ENCODE data around the gene COX19. TPM values are rescaled to one million over a fixed set of nuclear protein-coding genes. Genes with fewer than 3 reads are reported as not detected.
"Not testable (repeated sequence)": the region's sequence is repeated elsewhere in the genome, so short reads cannot be mapped to it uniquely, and the experiment has no call there.

COX19 gene
- total and polyA plus RNA-seq, 2 donors from 2014 or later = 4.8 to 14.7 TPM

DNA sequence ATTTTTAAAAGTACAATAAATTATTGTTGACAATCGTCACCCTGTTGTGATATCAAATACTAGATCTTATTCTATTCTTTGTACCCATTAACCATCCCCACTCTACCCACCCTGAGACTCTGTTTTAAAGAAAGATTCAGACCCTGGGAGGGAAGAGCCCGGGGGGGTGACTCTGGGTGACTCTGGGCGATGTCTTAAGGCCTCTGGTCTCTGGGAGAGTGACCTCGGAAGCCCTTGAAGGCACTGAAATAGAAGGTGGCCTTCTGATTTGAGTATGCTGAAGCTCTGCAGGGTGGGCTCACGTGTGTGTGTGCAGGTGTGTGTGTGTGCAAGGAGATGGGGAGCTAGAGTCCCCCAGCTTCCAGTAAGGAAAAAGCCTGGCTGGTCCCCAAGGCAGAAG is 30.6 kb downstream of the COX19 start:
- Histone ChIP-seq H3K36me3 (ENCODE audit: control insufficient read depth in 2 of 3, insufficient read depth in 3 of 3, low read length in 3 of 3) (no peaks in the 10 kb centered on the region), H3K27me3 (ENCODE audit: control insufficient read depth, insufficient read depth, low read length) (no peaks in the 10 kb centered on the region), H3K9me3 (ENCODE audit: control insufficient read depth in 2 of 3, insufficient read depth in 1 of 3, low read length in 3 of 3) (peaks cover 0 to 6% (median 0%) of the 10 kb centered on the region in 3 donors), H3K9ac (ENCODE audit: low read length in 3 of 3) (peak overlapping the region in 1 of 3 donors; percentile 67), H3K27ac (ENCODE audit: low read depth in 2 of 2, low read length in 2 of 2) (peak overlapping the region; percentile 95 to 96), H3K4me1 (ENCODE audit: control insufficient read depth in 2 of 3, insufficient read depth in 2 of 3, low read depth in 1 of 3, low read length in 3 of 3) (peaks cover 0 to 10% (median 0%) of the 10 kb centered on the region in 3 donors), H3K4me3 (ENCODE audit: low read length in 3 of 3) (no peak overlapping the region)
- DNase-seq (no peak), FAIRE-seq (no peak)
- intact Hi-C loops (cut with DNase I) = no loop called here
- TF ChIP-seq, protein P1, sequence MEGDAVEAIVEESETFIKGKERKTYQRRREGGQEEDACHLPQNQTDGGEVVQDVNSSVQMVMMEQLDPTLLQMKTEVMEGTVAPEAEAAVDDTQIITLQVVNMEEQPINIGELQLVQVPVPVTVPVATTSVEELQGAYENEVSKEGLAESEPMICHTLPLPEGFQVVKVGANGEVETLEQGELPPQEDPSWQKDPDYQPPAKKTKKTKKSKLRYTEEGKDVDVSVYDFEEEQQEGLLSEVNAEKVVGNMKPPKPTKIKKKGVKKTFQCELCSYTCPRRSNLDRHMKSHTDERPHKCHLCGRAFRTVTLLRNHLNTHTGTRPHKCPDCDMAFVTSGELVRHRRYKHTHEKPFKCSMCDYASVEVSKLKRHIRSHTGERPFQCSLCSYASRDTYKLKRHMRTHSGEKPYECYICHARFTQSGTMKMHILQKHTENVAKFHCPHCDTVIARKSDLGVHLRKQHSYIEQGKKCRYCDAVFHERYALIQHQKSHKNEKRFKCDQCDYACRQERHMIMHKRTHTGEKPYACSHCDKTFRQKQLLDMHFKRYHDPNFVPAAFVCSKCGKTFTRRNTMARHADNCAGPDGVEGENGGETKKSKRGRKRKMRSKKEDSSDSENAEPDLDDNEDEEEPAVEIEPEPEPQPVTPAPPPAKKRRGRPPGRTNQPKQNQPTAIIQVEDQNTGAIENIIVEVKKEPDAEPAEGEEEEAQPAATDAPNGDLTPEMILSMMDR (IDR thresholded peaks at IDR 0.05; ENCODE audit: borderline replicate concordance, extremely low read depth, insufficient read depth) = no peak

DNA sequence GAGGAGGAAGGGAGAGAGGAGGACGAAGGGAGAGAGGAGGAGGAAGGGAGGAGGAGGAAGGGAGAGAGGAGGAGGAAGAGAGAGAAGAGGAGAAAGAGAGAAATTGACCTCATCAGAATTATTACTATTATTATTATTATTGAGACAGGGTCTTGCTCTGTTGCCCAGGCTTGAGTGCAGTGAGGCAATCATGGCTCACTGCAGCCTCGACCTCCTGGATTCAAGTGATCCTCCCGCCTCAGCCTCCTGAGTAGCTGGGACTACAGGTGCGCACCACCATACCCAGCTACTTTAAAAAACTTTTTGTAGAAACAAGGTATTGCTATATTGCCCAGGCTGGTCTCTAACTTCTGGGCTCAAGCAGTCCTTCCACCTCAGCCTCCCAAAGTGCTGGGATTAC is 31.6 kb downstream of the COX19 start:
- peak in 2 of 5 donors; percentile 9 to 16 for DNase-seq
- H3K4me1 ChIP-seq (ENCODE audit: control insufficient read depth in 2 of 3, insufficient read depth in 2 of 3, low read depth in 1 of 3, low read length in 3 of 3); H3K9me3 ChIP-seq (ENCODE audit: control insufficient read depth in 2 of 3, insufficient read depth in 1 of 3, low read length in 3 of 3); H3K36me3 ChIP-seq (ENCODE audit: control insufficient read depth in 2 of 3, insufficient read depth in 3 of 3, low read length in 3 of 3); FAIRE-seq; H3K9ac ChIP-seq (ENCODE audit: low read length in 3 of 3); intact Hi-C loops (cut with DNase I); H3K27me3 ChIP-seq (ENCODE audit: control insufficient read depth, insufficient read depth, low read length); H3K4me3 ChIP-seq (ENCODE audit: low read length in 3 of 3); H3K27ac ChIP-seq (ENCODE audit: low read depth in 2 of 2, low read length in 2 of 2): not testable (repeated sequence)

DNA sequence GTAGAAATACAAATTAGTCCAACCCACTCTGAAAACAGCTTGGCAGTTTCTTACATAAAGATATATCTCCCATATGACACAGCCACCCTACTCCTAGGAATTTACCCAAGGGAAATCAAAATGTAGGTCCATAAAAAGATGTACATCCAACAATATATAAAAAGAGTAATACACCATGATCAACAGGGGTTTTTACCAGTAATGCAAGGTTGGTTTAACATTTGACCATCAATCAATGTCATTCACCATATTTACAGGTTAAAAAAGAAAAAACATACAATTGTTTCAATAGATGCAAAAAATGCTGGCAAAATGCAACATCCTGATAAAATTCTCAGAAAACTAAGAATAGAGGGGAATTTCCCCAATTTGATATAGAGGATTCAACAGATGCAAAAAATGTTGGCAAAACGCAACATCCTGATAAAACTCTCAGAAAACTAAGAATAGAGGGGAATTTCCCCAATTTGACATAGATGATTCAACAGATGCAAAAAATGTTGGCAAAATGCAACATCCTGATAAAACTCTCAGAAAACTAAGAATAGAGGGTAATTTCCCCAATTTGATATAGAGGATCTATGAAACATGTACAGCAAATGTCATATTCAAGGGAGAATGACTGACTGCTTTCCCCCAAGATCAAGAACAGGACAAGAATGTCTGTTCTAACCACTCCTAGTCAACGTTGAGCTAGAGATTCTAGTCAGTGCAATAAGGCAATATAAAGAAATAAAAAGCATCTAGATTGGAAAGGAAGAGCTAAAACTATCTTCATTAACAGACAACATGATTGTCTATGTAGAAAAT is 34.5 kb downstream of the COX19 start:
- peaks cover 0 to 4% (median 0%) of the 10 kb centered on the region in 3 donors for H3K4me1 ChIP-seq (ENCODE audit: control insufficient read depth in 2 of 3, insufficient read depth in 2 of 3, low read depth in 1 of 3, low read length in 3 of 3)
- no peaks in the 10 kb centered on the region for H3K27me3 ChIP-seq (ENCODE audit: control insufficient read depth, insufficient read depth, low read length)
- H3K9me3 ChIP-seq (ENCODE audit: control insufficient read depth in 2 of 3, insufficient read depth in 1 of 3, low read length in 3 of 3) = peaks cover 0 to 6% (median 0%) of the 10 kb centered on the region in 3 donors
- intact Hi-C loops (cut with DNase I) = no loop called here
- H3K36me3 ChIP-seq (ENCODE audit: control insufficient read depth in 2 of 3, insufficient read depth in 3 of 3, low read length in 3 of 3) = no peaks in the 10 kb centered on the region
- H3K4me3 ChIP-seq (ENCODE audit: low read length in 3 of 3) = no peak overlapping the region
- FAIRE-seq (no peak), DNase-seq (no peak)
- TF ChIP-seq, protein P1 (IDR thresholded peaks at IDR 0.05; ENCODE audit: borderline replicate concordance, extremely low read depth, insufficient read depth) = no peak
- no peak overlapping the region for H3K27ac ChIP-seq (ENCODE audit: low read depth in 2 of 2, low read length in 2 of 2)
- H3K9ac ChIP-seq (ENCODE audit: low read length in 3 of 3) = no peak overlapping the region

DNA sequence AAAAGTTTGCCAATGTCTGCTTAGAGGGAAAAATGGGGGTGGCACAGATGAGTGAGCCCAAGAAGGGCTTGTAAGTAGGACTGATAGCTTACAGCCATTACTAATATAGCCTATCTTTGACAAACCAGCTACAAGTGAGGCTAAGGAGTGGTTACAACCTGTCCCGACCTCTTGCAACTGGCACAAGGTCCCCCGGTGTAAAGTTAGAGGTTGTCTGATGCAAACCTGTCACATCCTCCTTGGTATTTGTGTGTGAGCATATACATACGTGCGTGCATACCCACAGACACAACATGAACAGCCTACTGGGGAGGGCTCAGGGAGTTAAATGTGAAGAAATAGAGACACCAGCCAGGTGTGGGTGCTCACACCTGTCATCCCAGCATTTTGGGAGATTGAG is 35.5 kb downstream of the COX19 start:
- FAIRE-seq (no peak), DNase-seq (peak in 1 of 5 donors; percentile 18)
- H3K4me1 ChIP-seq (ENCODE audit: control insufficient read depth in 2 of 3, insufficient read depth in 2 of 3, low read depth in 1 of 3, low read length in 3 of 3) = peaks cover 0 to 1% (median 0%) of the 10 kb centered on the region in 3 donors
- H3K27me3 ChIP-seq (ENCODE audit: control insufficient read depth, insufficient read depth, low read length) = no peaks in the 10 kb centered on the region
- H3K9ac ChIP-seq (ENCODE audit: low read length in 3 of 3) = no peak overlapping the region
- no peaks in the 10 kb centered on the region for H3K36me3 ChIP-seq (ENCODE audit: control insufficient read depth in 2 of 3, insufficient read depth in 3 of 3, low read length in 3 of 3)
- H3K9me3 ChIP-seq (ENCODE audit: control insufficient read depth in 2 of 3, insufficient read depth in 1 of 3, low read length in 3 of 3) = peaks cover 0 to 6% (median 0%) of the 10 kb centered on the region in 3 donors
- H3K4me3 ChIP-seq (ENCODE audit: low read length in 3 of 3) = no peak overlapping the region
- H3K27ac ChIP-seq (ENCODE audit: low read depth in 2 of 2, low read length in 2 of 2) = no peak overlapping the region
- TF ChIP-seq, protein P1 (IDR thresholded peaks at IDR 0.05; ENCODE audit: borderline replicate concordance, extremely low read depth, insufficient read depth) = no peak
- intact Hi-C loops (cut with DNase I) = no loop called here

Measured in kidney (tissue), 14 donors.